Smooth muscle cell (in vitro differentiated cells): ENCODE results near the gene TSPAN16. TPM values are rescaled to one million over a fixed set of nuclear protein-coding genes. Genes with fewer than 3 reads are reported as not detected.

Experiments
- DNase-seq: peaks from one replicate; lab custom pipeline; 2025; ENCODE audit not compliant: unreplicated experiment; lab: John Stamatoyannopoulos, UW
- H2AFZ ChIP-seq: fragments of 200-600 bp; sonication (generic); 2 replicates; pipeline ENCODE4 v1.6.0; 2016; ENCODE audit warnings: antibody characterized with exemption, low read depth, mild to moderate bottlenecking
- H3F3A ChIP-seq: fragments of 200-600 bp; sonication (generic); 2 replicates; pipeline ENCODE4 v1.6.0; 2017; ENCODE audit warnings: antibody characterized with exemption, low read depth
- H3K27ac ChIP-seq: fragments of 200-600 bp; sonication (generic); 2 replicates; pipeline ENCODE4 v1.5.1; 2016; ENCODE audit warnings: low read depth, mild to moderate bottlenecking
- H3K27me3 ChIP-seq: fragments of 200-600 bp; sonication (generic); 2 replicates; pipeline ENCODE4 v1.6.1; 2016; ENCODE audit warnings: low read depth, mild to moderate bottlenecking
- H3K36me3 ChIP-seq: fragments of 200-600 bp; sonication (generic); 2 replicates; pipeline ENCODE4 v1.5.1; 2016; ENCODE audit warnings: low read depth
- H3K4me1 ChIP-seq: fragments of 200-600 bp; sonication (generic); 2 replicates; pipeline ENCODE4 v1.5.1; 2016; ENCODE audit warnings: low read depth
- H3K4me2 ChIP-seq: fragments of 200-600 bp; sonication (generic); 2 replicates; pipeline ENCODE4 v1.6.0; 2016; ENCODE audit warnings: mild to moderate bottlenecking
- H3K4me3 ChIP-seq: fragments of 200-600 bp; sonication (generic); 2 replicates; pipeline ENCODE4 v1.5.1; 2016; ENCODE audit warnings: mild to moderate bottlenecking
- H3K79me2 ChIP-seq: fragments of 200-600 bp; sonication (generic); 2 replicates; pipeline ENCODE4 v1.6.0; 2016; ENCODE audit warnings: low read depth, mild to moderate bottlenecking
- H3K9ac ChIP-seq: fragments of 200-600 bp; sonication (generic); 2 replicates; pipeline ENCODE4 v1.6.0; 2016; ENCODE audit warnings: low read depth
- H3K9me3 ChIP-seq: fragments of 200-600 bp; sonication (generic); replicated peaks from 2 replicates; pipeline ENCODE4 v1.5.1; 2016; ENCODE audit warnings: low read depth
- H4K20me1 ChIP-seq: fragments of 200-600 bp; sonication (generic); 2 replicates; pipeline ENCODE4 v1.6.0; 2016; ENCODE audit warnings: low read depth
- CTCF ChIP-seq: fragments of 200-600 bp; sonication (generic); IDR thresholded peaks from 2 replicates; pipeline ENCODE4 v1.5.1; 2017; ENCODE audit warnings: borderline replicate concordance, mild to moderate bottlenecking, antibody characterized with exemption; ENCODE audit not compliant: insufficient read depth, poor library complexity, severe bottlenecking
- WGBS: methylation state at CpG from one replicate; pipeline ENCODE4 v1.1.7; 2016; ENCODE audit warnings: low lambda C conversion rate; 5-methylcytosine and 5-hydroxymethylcytosine counted together
- polyA plus RNA-seq: library from polyadenylated mRNA; unstranded; fragments of >200 nt; fragmentation: Nextera tagmentation; extraction: Ambion mirVana; gene quantifications from 2 replicates; pipeline ENCODE4 v1.2.1, GENCODE V29; 2016
- total RNA-seq: library from RNA; depleted of rRNA; stranded (reverse); fragments of >200 nt; gene quantifications from 2 replicates; pipeline ENCODE4 v1.2.3, GENCODE V29; 2014

Gene TSPAN16
- total and polyA plus RNA-seq, 2 experiments from 2014 or later, result not detected

- no peak for TF ChIP-seq CTCF
- peak; percentile 27 for DNase-seq
- Histone ChIP-seq H4K20me1 (no peaks in the 10 kb centered on the region), H3K4me2 (peak overlapping the region; percentile 76), H3K36me3 (no peaks in the 10 kb centered on the region), H3K4me1 (no peaks in the 10 kb centered on the region), H3K4me3 (no peak overlapping the region), H2AFZ (no peak overlapping the region), H3F3A (peaks cover 7% of the 10 kb centered on the region), H3K27ac (peak overlapping the region; percentile 62), H3K27me3 (no peaks in the 10 kb centered on the region), H3K9ac (no peak overlapping the region), H3K9me3 (no peaks in the 10 kb centered on the region), H3K79me2 (no peaks in the 10 kb centered on the region)
- WGBS, result 13% methylated on average over 10 of the region's 10 CpGs
These were observed 28.2 kb downstream of the TSPAN16 start for GRCh38 chr19:11324079-11324661.

- no peak overlapping the region for H3K9ac ChIP-seq
- H3F3A ChIP-seq, result peaks cover 7% of the 10 kb centered on the region
- no peak overlapping the region for H2AFZ ChIP-seq
- no peak overlapping the region for H3K4me2 ChIP-seq
- no peak overlapping the region for H3K4me3 ChIP-seq
- no peak for TF ChIP-seq CTCF
- H3K27ac ChIP-seq, result peak overlapping the region; percentile 62
- H3K9me3 ChIP-seq, result no peaks in the 10 kb centered on the region
- WGBS, result 92% methylated on average over 16 of the region's 17 CpGs
- no peaks in the 10 kb centered on the region for H4K20me1 ChIP-seq
- H3K4me1 ChIP-seq, result no peaks in the 10 kb centered on the region
- DNase-seq, result no peak
- no peaks in the 10 kb centered on the region for H3K36me3 ChIP-seq
- no peaks in the 10 kb centered on the region for H3K79me2 ChIP-seq
- H3K27me3 ChIP-seq, result no peaks in the 10 kb centered on the region
These were observed 28.9 kb downstream of the TSPAN16 start for GRCh38 chr19:11324748-11325389.

- Histone ChIP-seq H3K9me3 (no peaks in the 10 kb centered on the region), H3K27ac (no peak overlapping the region), H3K36me3 (no peaks in the 10 kb centered on the region), H3F3A (peaks cover 7% of the 10 kb centered on the region), H3K4me3 (no peak overlapping the region), H4K20me1 (no peaks in the 10 kb centered on the region), H3K79me2 (no peaks in the 10 kb centered on the region), H3K27me3 (no peaks in the 10 kb centered on the region), H3K4me2 (no peak overlapping the region), H3K4me1 (no peaks in the 10 kb centered on the region), H2AFZ (no peak overlapping the region), H3K9ac (no peak overlapping the region)
- DNase-seq, result no peak
- WGBS, result 95% methylated on average over 7 of the region's 7 CpGs
- TF ChIP-seq CTCF, result no peak
These were observed 29.6 kb downstream of the TSPAN16 start for GRCh38 chr19:11325544-11325943.

GRCh38 chr19:11330127-11330526 is 34.2 kb downstream of the TSPAN16 start:
- 70% methylated on average over 4 of the region's 4 CpGs for WGBS
- Histone ChIP-seq H3K9ac (no peak overlapping the region), H2AFZ (no peak overlapping the region), H3F3A (no peaks in the 10 kb centered on the region), H3K9me3 (no peaks in the 10 kb centered on the region), H4K20me1 (no peaks in the 10 kb centered on the region), H3K79me2 (no peaks in the 10 kb centered on the region), H3K4me2 (no peak overlapping the region), H3K27me3 (no peaks in the 10 kb centered on the region), H3K4me3 (no peak overlapping the region), H3K36me3 (peaks cover 4% of the 10 kb centered on the region), H3K4me1 (no peaks in the 10 kb centered on the region), H3K27ac (no peak overlapping the region)
- TF ChIP-seq CTCF, result no peak
- DNase-seq, result no peak
